DMS 273 (cell line): Measurements from ENCODE around the gene SACM1L.

Experiments
- DNase-seq: peaks from one replicate; lab custom pipeline; 2025; ENCODE audit not compliant: unreplicated experiment; lab: John Stamatoyannopoulos, UW

The SACM1L gene

GRCh38 chr3:45688882-45689786, at the start of gene SACM1L:
SACM1L (plus strand) TSS chr3:45689396; CDS start chr3:45689466, 70 bp downstream.
- DNase-seq = peak; percentile 98

- no peak for DNase-seq
Measured at GRCh38 chr3:45640091-45640507, 49.1 kb upstream of the SACM1L start.

DNA sequence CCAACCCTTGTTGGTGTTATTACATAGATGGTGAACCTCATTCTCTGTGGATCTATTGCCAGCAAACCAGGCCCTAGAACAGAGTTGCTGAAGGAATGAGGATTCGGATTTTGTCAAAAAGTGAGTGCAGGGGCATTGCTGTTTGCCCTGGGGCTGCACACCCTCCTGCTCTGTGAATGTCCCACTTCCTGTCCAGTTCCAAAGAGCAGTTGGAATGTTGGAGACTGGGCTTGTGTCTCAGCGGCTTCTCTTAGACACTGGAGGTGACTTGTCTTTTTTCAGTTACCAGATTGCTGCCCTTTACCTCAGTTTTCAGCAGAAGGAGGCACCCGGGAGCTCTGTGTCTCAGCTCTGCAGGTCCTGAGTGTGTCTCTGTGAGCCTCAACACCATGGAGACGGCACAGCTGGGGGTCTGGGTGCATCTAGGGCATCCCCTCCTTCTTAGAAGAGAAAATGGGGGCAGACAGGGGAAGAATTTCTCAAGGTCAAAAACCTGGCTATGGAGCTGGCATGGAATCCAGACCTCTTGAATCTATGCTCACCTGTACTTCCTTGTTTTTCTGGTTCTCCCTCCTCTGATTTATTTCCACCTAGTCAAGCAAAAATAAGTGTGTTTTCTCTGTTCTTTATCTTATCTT, 48.4 kb upstream of the SACM1L start:
- no peak for DNase-seq

DNA sequence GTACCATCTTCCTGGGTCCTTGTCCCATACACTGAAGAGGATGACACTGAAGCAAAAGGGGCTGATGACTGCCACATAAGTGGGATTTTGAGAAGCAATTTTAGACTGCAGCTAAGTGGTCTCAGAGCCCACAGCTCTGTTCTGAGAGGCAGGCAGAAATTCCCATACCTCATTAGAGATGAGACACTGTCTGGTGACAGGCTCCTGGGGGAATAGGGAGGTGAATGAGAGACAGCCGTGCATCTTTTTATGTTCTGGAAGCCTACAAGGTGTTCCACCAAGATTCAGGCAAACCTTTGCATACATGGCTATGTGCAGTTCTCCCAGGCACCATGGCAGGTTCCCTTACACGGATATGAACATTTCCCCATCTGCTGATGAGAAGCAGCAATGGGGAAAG, 47.4 kb upstream of the SACM1L start:
- DNase-seq = no peak

GRCh38 chr3:45642731-45643152, 46.5 kb upstream of the SACM1L start:
- no peak for DNase-seq

- DNase-seq = no peak
Measured at GRCh38 chr3:45644063-45644790, 45.0 kb upstream of the SACM1L start.

DNA sequence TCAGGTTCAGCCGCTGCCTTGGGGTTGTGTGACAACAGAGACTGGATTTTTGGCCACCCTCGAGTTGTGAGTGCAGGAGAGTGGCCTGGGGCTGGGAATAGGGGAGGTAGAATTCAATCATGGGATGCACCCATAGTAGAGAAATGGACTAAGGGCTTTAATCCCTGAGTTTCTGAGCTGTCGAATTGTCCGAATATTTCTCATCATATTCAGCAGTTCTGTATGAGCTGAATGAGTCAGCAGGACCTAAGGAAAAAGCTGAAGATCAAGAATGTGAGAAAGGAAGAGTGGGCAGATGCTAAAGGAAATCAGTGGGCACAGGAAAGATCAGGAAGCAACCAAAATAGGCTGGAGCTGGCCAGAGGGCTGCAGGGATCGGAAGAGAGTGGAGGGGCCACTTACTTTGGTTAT, 44.4 kb upstream of the SACM1L start:
- no peak for DNase-seq

DNA sequence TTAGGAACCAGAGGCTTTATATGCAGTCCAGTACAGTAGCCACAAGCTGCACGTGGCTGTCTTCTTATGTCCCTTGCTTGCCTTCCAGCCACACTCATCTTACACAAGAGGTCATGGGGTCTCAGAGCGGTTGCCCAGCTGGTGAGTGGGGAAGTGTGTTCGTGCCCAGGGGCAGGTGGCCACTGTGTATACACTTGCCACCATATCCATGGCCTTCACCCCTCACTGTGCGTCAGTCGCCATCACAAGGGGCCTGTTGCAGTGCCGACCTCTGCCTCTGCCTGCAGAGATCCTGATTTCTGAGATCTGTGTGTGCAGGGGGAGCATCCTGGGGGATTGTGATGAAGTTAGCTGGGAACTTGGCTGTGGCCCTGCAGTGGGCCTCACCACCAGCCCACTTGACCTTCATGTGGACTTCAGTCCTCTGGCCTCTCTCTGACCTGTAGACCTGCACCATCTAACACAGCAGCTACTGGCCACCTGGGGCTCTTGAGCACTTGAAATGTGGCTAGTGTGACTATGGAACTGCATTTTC, 43.1 kb upstream of the SACM1L start:
- DNase-seq = no peak

DNA sequence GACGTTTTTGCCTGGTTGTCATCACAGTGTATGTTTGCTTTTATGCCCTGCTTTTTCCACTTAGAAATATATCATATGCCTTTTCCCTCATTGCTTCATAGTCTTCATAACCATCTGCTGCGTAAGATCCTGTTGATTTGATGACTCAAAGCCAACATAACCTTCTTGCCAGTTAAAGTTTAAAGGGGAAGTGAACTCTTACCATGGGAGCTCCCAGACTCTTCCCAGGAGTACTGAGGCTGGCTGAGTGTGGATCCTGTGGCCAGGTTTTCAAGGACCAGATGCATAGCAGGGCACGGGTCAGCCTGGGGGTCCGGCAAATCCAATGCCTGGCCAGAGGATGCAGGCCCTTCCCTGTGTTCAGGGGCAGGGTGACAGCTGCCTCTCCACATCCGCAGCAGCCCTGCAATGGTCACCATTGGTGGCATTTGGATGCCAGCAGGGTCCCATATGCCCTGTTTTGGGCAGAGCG, 42.0 kb upstream of the SACM1L start:
- peak; percentile 41 for DNase-seq

DNA sequence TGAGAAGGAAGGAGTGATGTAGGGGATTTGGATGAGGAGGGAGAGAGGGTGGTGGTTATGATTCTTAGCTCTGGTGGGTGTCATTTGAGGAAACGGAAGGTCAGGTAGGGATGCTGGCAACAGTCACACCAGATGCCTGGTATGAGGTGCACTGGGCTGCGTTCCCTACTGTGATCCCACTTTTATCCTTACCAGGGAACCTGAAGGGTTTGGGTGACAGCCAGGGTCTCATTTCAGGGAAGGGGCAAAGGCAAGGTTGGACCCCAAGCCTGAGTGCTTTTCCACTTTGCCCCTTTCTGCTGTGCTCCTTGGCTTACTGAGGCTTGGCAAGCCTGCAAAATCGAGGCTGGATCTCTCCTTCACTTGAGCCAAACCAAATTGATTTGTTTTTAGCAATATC, 36.0 kb upstream of the SACM1L start:
- no peak for DNase-seq

GRCh38 chr3:45654397-45654944, 34.7 kb upstream of the SACM1L start:
- DNase-seq = no peak

DNA sequence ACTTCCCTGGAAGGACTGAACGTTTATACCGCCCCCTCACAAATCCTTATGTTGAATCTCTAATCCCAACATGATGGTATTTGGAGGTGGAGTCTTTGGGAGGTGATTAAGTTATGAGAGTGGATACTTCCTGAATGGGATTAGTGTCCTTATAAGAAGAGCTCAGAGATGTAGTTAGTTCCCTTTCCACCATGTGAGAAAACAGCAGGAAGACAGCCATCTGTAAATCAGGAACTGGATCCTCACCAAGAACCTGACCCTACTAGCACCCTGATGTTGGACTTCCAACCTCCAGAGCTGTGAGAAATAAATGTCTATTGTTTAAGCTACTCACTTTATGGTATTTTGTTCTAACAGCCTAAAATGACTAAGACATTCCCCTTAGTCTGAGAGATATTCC, 33.3 kb upstream of the SACM1L start:
- no peak for DNase-seq

DNA sequence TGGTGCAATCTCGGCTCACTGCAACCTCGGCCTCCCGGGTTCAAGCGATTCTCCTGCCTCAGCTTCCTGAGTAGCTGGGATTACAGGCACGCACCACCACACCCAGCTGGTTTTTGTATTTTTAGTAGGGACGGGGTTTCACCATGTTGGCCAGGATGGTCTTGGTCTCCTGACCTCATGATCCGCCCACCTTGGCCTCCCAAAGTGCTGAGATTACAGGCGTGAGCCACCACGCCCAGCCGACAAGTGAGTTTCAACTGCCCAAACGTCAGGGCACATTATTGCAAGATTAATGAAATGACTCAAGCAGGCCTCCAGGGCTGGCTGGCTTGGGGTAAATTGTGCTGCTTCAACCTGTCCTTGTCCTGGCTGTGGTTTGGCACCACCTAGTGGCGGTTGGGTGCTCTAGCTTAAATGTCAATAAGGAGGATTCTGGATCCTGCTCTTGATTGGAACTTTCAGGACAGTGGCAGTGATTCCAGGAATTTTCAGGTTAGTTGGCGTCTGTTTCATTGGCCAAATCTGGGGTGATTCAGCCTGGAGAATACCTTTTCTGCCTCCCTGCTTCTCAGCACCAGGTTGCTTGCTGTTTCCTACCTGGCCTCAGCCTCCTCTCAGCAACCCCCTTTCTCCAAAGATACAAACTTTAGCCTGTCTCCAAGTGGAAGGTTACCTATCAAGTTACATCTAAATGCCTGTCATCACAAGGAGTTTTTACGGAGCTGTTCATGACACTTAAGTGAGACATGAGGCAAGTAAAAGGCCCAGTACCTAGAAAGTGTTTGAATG, 32.4 kb upstream of the SACM1L start:
- peak; percentile 91 for DNase-seq

- DNase-seq = no peak
Measured at GRCh38 chr3:45657853-45658252, 31.3 kb upstream of the SACM1L start.

- DNase-seq = peak; percentile 83
Measured at GRCh38 chr3:45659661-45660566, 29.3 kb upstream of the SACM1L start.

DNA sequence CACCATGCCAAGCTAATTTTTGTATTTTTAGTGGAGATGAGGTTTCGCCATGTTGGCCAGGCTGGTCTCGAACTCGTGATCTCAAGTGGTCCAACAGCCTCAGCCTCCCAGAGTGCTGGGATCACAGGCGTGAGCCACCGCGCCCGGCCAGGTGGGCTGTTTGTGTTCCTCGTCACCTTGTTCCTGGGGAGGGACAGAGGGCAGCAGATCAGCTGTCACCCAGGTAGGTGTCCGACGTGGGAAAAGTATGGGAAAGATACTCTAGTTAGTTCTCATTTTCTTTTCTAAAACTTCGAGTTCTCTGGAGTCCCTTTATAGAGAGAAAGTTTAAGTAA, 28.7 kb upstream of the SACM1L start:
- no peak for DNase-seq

DNA sequence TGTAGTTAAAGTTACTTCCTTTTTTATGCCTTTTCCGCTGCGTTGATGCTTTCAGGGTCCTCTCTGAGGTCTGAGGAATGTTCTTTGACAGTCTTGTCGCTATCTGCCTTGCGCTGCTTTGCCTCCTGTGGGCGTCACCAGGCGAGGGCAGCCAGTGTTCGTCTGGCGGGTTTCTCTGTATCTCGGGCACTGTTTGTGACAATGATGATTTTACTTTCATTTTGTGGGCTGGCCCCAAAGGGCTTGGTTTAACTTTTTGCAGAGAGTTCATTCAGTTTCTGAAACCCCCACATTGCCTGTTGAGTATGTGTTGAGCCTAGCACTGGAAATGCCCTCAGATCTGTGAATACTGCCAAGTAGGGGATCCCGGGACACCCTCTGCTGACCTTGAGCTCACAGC, 24.6 kb upstream of the SACM1L start:
- no peak for DNase-seq

GRCh38 chr3:45665101-45665572, 24.1 kb upstream of the SACM1L start:
- DNase-seq = peak; percentile 81

DNA sequence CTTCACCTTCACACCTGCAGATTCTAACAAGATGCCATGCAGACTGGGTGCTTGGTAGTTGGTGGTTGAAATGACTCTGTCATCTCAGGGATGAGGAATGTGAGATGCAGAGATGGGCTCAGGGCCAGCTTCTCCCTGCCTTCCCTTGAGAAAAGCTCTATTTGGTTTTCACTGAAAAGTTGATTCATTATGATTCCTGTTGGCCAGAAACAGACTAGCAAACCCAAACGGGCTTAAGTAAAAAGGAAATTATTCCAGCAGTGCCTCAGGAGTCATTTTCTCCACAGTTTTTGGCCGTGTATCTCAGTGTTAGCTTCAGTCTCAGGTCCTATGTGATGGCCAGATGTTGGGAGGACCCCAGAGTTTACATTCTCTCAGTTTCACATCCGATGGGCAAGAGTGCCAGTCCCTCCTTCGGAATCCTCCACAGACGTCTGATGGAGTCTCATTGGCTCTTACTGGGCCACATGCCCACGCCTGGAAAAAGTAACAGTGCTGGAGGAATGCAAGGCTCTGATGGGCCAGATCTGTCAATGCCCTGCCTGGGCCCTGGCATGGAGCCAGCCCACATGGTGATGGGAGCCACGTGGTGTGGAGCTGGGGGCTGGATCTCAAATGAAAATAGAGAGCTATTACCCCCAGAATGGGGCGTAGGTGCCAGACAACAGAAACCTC, 22.3 kb upstream of the SACM1L start:
- peak; percentile 69 for DNase-seq
